NT2/D1 (cell line): Measurements from ENCODE around the gene PSMD10.

Source experiments
- SUZ12 ChIP-seq: IDR thresholded peaks from 2 replicates; pipeline ENCODE4 v1.6.1; 2011; ENCODE audit not compliant: insufficient read length, insufficient read depth; ENCODE audit errors: extremely low read depth
- YY1 ChIP-seq: IDR thresholded peaks from 2 replicates; pipeline ENCODE4 v1.6.1; 2011; ENCODE audit not compliant: insufficient read length, insufficient read depth

- TF ChIP-seq SUZ12 (no peak), YY1 (no peak)
Measured at GRCh38 chrX:108126661-108127060, 35.3 kb upstream of the PSMD10 start.
